Body of pancreas (tissue), 4 donors: Measurements from ENCODE around the gene NLGN1.
"Not testable (repeated sequence)": the region's sequence is repeated elsewhere in the genome, so short reads cannot be mapped to it uniquely, and the experiment has no call there.

Experiments used
- CTCF ChIP-seq, 7 experiments: fragments of 450-650 bp in 4 of 7; fragments of 200-600 bp in 3 of 7; sonication (generic) in 3 of 7; IDR thresholded peaks; one replicate each; pipeline ENCODE4 v1.5.1; 2016 to 2019; ENCODE audit warnings: antibody characterized with exemption in 7 of 7
- POLR2A ChIP-seq, 3 donors: fragments of 450-650 bp; IDR thresholded peaks; one replicate each; pipeline ENCODE4 v1.6.1; 2016; ENCODE audit warnings: antibody characterized with exemption in 3 of 3, mild to moderate bottlenecking in 2 of 3

DNA sequence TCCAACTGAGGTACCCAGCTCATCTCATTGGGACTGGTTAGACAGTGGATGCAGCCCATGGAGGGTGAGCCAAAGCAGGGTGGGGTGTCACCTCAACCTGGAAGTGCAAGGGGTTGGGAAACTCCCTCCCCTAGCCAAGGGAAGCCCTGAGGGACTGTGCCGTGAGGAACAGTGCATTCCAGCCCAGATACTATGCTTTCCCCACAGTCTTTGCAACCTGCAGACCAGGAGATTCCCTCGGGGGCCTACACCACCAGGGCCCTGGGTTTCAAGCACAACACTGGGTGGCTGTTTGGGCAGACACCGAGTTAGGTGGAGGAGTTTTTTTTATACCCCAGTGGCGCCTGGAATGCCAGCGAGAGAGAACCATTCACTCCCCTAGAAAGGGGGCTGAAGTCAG, 15.6 kb upstream of the NLGN1 start:
- not testable (repeated sequence) for TF ChIP-seq CTCF, POLR2A (IDR thresholded peaks at IDR 0.05)
